GM18519 (cell line): ENCODE results near the gene TANC1.

Experiments used
- ATAC-seq: cut with Tn5 transposase; IDR thresholded peaks from one replicate; pipeline ENCODE4 v1.9.1; 2021; ENCODE audit warnings: mild to moderate bottlenecking, moderate library complexity; ENCODE audit not compliant: unreplicated experiment, low FRiP score

Gene TANC1

GRCh38 chr2:159211447-159212396 is 243.3 kb downstream of the TANC1 start:
- ATAC-seq = no peak

GRCh38 chr2:159213296-159213695 is 244.9 kb downstream of the TANC1 start:
- ATAC-seq = no peak

- no peak for ATAC-seq
These were observed 246.0 kb downstream of the TANC1 start for GRCh38 chr2:159214325-159214865.

GRCh38 chr2:159215116-159215515 is 246.7 kb downstream of the TANC1 start:
- no peak for ATAC-seq

GRCh38 chr2:159217676-159218075 is 249.2 kb downstream of the TANC1 start:
- no peak for ATAC-seq

- ATAC-seq = no peak
These were observed 249.9 kb downstream of the TANC1 start for GRCh38 chr2:159218389-159218788.

GRCh38 chr2:159219394-159219998 is 251.1 kb downstream of the TANC1 start:
- ATAC-seq = no peak

- no peak for ATAC-seq
These were observed 255.8 kb downstream of the TANC1 start for GRCh38 chr2:159224061-159224813.

- no peak for ATAC-seq
These were observed 256.9 kb downstream of the TANC1 start for GRCh38 chr2:159225025-159226016.

GRCh38 chr2:159226059-159226461 is 257.6 kb downstream of the TANC1 start:
- no peak for ATAC-seq

- ATAC-seq = no peak
These were observed 258.4 kb downstream of the TANC1 start for GRCh38 chr2:159226608-159227385.

- ATAC-seq = no peak
These were observed 259.0 kb downstream of the TANC1 start for GRCh38 chr2:159227467-159227866.

GRCh38 chr2:159228081-159228581 is 259.7 kb downstream of the TANC1 start:
- ATAC-seq = no peak

GRCh38 chr2:159229476-159230144 is 261.2 kb downstream of the TANC1 start:
- no peak for ATAC-seq

GRCh38 chr2:159230145-159230877 is 261.9 kb downstream of the TANC1 start:
- no peak for ATAC-seq

GRCh38 chr2:159232456-159233170 is 264.2 kb downstream of the TANC1 start:
- no peak for ATAC-seq

GRCh38 chr2:159234868-159235267 is 266.4 kb downstream of the TANC1 start:
- ATAC-seq = no peak
